Ascending aorta (tissue), 2 donors: ENCODE measurements around the gene RBKS. TPM values are rescaled to one million over a fixed set of nuclear protein-coding genes. Genes with fewer than 3 reads are reported as not detected.
"Not testable (repeated sequence)": the region's sequence is repeated elsewhere in the genome, so short reads cannot be mapped to it uniquely, and the experiment has no call there.

Source experiments
- DNase-seq, 2 donors: peaks; one replicate each; pipeline ENCODE4 v3.0.0-alpha.2; 2019; ENCODE audit warnings: low spot score in 2 of 2
- H3K27ac ChIP-seq, 2 donors: fragments of 200-600 bp; sonication (generic); one replicate each; pipeline ENCODE4 v1.5.1; 2016 to 2017; ENCODE audit warnings: mild to moderate bottlenecking in 1 of 2
- H3K27me3 ChIP-seq: fragments of 200-600 bp; sonication (generic); one replicate; pipeline ENCODE4 v1.5.1; 2017
- H3K36me3 ChIP-seq, 2 donors: fragments of 200-600 bp; sonication (generic); one replicate each; pipeline ENCODE4 v1.5.1; 2016
- H3K4me1 ChIP-seq, 2 donors: fragments of 200-600 bp; sonication (generic); one replicate each; pipeline ENCODE4 v1.5.1; 2016 to 2017; ENCODE audit warnings: mild to moderate bottlenecking in 1 of 2
- H3K4me3 ChIP-seq, 2 donors: fragments of 200-600 bp; sonication (generic); one replicate each; pipeline ENCODE4 v1.5.1; 2016 to 2017; ENCODE audit warnings: mild to moderate bottlenecking in 1 of 2
- H3K9me3 ChIP-seq, 2 donors: fragments of 200-600 bp; sonication (generic); one replicate each; pipeline ENCODE4 v1.5.1; 2016
- intact Hi-C: fragments of 100-400 bp; cut with DNase I; formaldehyde crosslinking; loops from one replicate; pipeline ENCODE4 v1.15.1; 2023
- total RNA-seq: library from RNA; depleted of rRNA; stranded (reverse); fragments of >200 nt; gene quantifications from one replicate; pipeline ENCODE4 v1.1.0, GENCODE V29; 2016
- TF ChIP-seq, protein P1 (sequence below), 3 experiments: fragments of 200-600 bp in 2 of 3; fragments of 450-650 bp in 1 of 3; sonication (generic) in 2 of 3; IDR thresholded peaks; one replicate each; pipeline ENCODE4 v1.5.1; 2016 to 2019; ENCODE audit warnings: antibody characterized with exemption in 3 of 3, mild to moderate bottlenecking in 1 of 3, moderate library complexity in 1 of 3

RBKS gene
- total RNA-seq, 1 donor from 2014 or later: not detected

GRCh38 chr2:27752551-27753237 lies 137.5 kb downstream of the RBKS start:
- intact Hi-C loops: no loop called here
- Histone ChIP-seq H3K36me3 (no peaks in the 10 kb centered on the region), H3K4me1 (peaks cover 0 to 10% of the 10 kb centered on the region in 2 donors), H3K9me3 (peaks cover 0 to 11% of the 10 kb centered on the region in 2 donors), H3K27ac (no peak overlapping the region), H3K27me3 (no peaks in the 10 kb centered on the region), H3K4me3 (no peak overlapping the region)
- TF ChIP-seq, protein P1, sequence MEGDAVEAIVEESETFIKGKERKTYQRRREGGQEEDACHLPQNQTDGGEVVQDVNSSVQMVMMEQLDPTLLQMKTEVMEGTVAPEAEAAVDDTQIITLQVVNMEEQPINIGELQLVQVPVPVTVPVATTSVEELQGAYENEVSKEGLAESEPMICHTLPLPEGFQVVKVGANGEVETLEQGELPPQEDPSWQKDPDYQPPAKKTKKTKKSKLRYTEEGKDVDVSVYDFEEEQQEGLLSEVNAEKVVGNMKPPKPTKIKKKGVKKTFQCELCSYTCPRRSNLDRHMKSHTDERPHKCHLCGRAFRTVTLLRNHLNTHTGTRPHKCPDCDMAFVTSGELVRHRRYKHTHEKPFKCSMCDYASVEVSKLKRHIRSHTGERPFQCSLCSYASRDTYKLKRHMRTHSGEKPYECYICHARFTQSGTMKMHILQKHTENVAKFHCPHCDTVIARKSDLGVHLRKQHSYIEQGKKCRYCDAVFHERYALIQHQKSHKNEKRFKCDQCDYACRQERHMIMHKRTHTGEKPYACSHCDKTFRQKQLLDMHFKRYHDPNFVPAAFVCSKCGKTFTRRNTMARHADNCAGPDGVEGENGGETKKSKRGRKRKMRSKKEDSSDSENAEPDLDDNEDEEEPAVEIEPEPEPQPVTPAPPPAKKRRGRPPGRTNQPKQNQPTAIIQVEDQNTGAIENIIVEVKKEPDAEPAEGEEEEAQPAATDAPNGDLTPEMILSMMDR (IDR thresholded peaks at IDR 0.05): no peak
- DNase-seq: no peak

GRCh38 chr2:27751377-27751776 lies 138.8 kb downstream of the RBKS start:
- no peak for DNase-seq
- intact Hi-C loops: no loop called here
- no peaks in the 10 kb centered on the region for H3K36me3 ChIP-seq
- peaks cover 0 to 11% of the 10 kb centered on the region in 2 donors for H3K9me3 ChIP-seq
- no peak overlapping the region for H3K27ac ChIP-seq
- H3K27me3 ChIP-seq: no peaks in the 10 kb centered on the region
- TF ChIP-seq, protein P1 (IDR thresholded peaks at IDR 0.05): no peak
- H3K4me1 ChIP-seq: no peaks in the 10 kb centered on the region
- no peak overlapping the region for H3K4me3 ChIP-seq

DNA sequence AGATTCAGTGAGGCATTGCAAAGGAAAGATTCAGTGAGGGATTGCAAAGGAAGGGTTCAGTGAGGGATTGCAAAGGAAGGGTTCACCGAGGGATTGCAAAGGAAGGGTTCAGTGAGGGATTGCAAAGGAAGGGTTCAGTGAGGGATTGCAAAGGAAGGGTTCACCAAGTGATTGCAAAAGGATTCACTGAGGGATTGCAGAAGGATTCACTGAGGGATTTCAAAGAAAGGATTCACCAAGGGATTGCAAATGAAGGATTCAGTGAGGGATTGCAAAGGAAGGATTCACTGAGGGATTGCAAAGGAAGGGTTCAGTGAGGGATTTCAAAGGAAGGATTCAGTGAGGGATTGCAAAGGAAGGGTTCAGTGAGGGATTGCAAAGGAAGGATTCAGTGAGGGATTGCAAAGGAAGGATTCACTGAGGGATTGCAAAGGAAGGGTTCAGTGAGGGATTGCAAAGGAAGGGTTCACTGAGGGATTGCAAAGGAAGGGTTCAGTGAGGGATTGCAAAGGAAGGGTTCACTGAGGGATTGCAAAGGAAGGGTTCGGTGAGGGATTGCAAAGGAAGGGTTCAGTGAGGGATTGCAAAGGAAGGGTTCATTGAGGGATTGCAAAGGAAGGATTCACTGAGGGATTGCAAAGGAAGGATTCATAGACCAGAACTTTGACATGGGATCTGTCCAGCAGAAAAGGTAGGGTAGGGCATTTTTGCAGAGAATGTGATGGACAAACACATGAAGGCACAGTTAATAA lies 141.2 kb downstream of the RBKS start:
- DNase-seq, H3K4me3 ChIP-seq, H3K4me1 ChIP-seq, H3K27ac ChIP-seq, H3K36me3 ChIP-seq, intact Hi-C loops, H3K27me3 ChIP-seq: not testable (repeated sequence)
- peaks cover 0 to 11% of the 10 kb centered on the region in 2 donors for H3K9me3 ChIP-seq

GRCh38 chr2:27747827-27748352 lies 142.3 kb downstream of the RBKS start:
- no peak overlapping the region for H3K4me3 ChIP-seq
- intact Hi-C loops: no loop called here
- H3K9me3 ChIP-seq: peaks cover 0 to 11% of the 10 kb centered on the region in 2 donors
- no peaks in the 10 kb centered on the region for H3K27me3 ChIP-seq
- H3K36me3 ChIP-seq: no peaks in the 10 kb centered on the region
- no peaks in the 10 kb centered on the region for H3K4me1 ChIP-seq
- TF ChIP-seq, protein P1 (IDR thresholded peaks at IDR 0.05): no peak
- no peak overlapping the region for H3K27ac ChIP-seq
- no peak for DNase-seq

GRCh38 chr2:27746325-27746724 lies 143.9 kb downstream of the RBKS start:
- TF ChIP-seq, protein P1 (IDR thresholded peaks at IDR 0.05): no peak
- intact Hi-C loops: no loop called here
- H3K27me3 ChIP-seq: no peaks in the 10 kb centered on the region
- no peak overlapping the region for H3K27ac ChIP-seq
- no peaks in the 10 kb centered on the region for H3K36me3 ChIP-seq
- peaks cover 0 to 11% of the 10 kb centered on the region in 2 donors for H3K9me3 ChIP-seq
- H3K4me3 ChIP-seq: no peak overlapping the region
- no peak for DNase-seq
- no peaks in the 10 kb centered on the region for H3K4me1 ChIP-seq

- H3K4me3 ChIP-seq, H3K27me3 ChIP-seq, H3K27ac ChIP-seq, H3K4me1 ChIP-seq, DNase-seq, intact Hi-C loops, H3K36me3 ChIP-seq: not testable (repeated sequence)
- peaks cover 0 to 11% of the 10 kb centered on the region in 2 donors for H3K9me3 ChIP-seq
Measured at GRCh38 chr2:27745494-27745893, 144.7 kb downstream of the RBKS start.
